ENCODE data around the gene AP5S1.

DNA sequence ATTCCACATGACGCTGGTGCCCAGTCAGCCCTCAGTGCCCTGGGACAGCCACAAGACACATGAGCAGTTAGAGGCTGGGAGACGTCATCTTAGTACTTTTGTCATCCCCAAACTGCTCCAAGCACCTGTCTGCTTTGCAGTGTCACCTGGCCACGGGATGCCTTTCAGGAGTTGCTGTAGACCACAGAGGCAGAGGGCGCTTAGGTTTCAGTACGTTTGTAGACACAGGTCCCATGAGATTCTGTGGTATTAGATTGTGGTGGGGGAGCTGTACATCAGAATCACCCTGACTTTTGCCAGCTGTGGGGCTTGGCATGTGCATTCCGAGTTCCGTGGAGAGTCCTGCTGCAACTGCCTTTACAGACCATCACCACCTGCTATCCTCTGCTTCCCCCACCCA lies 43.0 kb downstream of the AP5S1 start:
- TF ChIP-seq, protein P1, sequence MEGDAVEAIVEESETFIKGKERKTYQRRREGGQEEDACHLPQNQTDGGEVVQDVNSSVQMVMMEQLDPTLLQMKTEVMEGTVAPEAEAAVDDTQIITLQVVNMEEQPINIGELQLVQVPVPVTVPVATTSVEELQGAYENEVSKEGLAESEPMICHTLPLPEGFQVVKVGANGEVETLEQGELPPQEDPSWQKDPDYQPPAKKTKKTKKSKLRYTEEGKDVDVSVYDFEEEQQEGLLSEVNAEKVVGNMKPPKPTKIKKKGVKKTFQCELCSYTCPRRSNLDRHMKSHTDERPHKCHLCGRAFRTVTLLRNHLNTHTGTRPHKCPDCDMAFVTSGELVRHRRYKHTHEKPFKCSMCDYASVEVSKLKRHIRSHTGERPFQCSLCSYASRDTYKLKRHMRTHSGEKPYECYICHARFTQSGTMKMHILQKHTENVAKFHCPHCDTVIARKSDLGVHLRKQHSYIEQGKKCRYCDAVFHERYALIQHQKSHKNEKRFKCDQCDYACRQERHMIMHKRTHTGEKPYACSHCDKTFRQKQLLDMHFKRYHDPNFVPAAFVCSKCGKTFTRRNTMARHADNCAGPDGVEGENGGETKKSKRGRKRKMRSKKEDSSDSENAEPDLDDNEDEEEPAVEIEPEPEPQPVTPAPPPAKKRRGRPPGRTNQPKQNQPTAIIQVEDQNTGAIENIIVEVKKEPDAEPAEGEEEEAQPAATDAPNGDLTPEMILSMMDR (IDR thresholded peaks at IDR 0.05 in 8 of 11, conservative IDR thresholded peaks at IDR 0.05 in 3 of 11): no peak
- no peak for TF ChIP-seq POLR2AphosphoS5 (IDR thresholded peaks at IDR 0.05)

Measured in spleen (tissue), 7 donors.